ENCODE results near the gene PI4KA. TPM values are rescaled to one million over a fixed set of nuclear protein-coding genes. Genes with fewer than 3 reads are reported as not detected.

PI4KA gene
- total RNA-seq, 8 experiments from 2014 or later = 22.4 to 76.9 (median 36.2) TPM

- 70 to 100% (median 90%) methylated on average over 1 to 3 of the region's 3 CpGs; no CpG with 5 or more reads in 1 of the 10 experiments for WGBS, 10 experiments
- no peak for ATAC-seq (replicated peaks in 6 of 8)
Observed at GRCh38 chr22:20818471-20818870, 40.1 kb downstream of the PI4KA start.

GRCh38 chr22:20816559-20816958 is 42.1 kb downstream of the PI4KA start:
- in situ Hi-C loops (cut with MboI; ENCODE audit: low pct_unique_long_range_greater_than_20kb in 2 of 9, low sequenced_read_pairs in 9 of 9, unreplicated experiment in 9 of 9) = loop anchor here in 1 of 9 experiments (10.0 kb wide), 1 partner anchor 62 kb away; no protein-coding TSS in a partner anchor
- H3K27ac ChIP-seq = no peak overlapping the region

More at GRCh38 chr22:20818471-20818870, 40.1 kb downstream of the PI4KA start:
- no peak overlapping the region for H3K27ac ChIP-seq
- H3K4me3 ChIP-seq = no peak overlapping the region
- no peaks in the 10 kb centered on the region for H3K4me1 ChIP-seq (replicated peaks in 1 of 2)
- in situ Hi-C loops (cut with MboI; ENCODE audit: low pct_unique_long_range_greater_than_20kb in 2 of 9, low sequenced_read_pairs in 9 of 9, unreplicated experiment in 9 of 9) = loop anchor here in 1 of 9 experiments (10.0 kb wide), 1 partner anchor 64 kb away; no protein-coding TSS in a partner anchor

GRCh38 chr22:20815477-20816050 is 43.0 kb downstream of the PI4KA start:
- Histone ChIP-seq H3K27ac (no peak overlapping the region), H3K4me3 (no peak overlapping the region), H3K4me1 (replicated peaks in 1 of 2) (no peaks in the 10 kb centered on the region)
- in situ Hi-C loops (cut with MboI; ENCODE audit: low pct_unique_long_range_greater_than_20kb in 2 of 9, low sequenced_read_pairs in 9 of 9, unreplicated experiment in 9 of 9) = loop anchor here in 1 of 9 experiments (10.0 kb wide), 1 partner anchor 61 kb away; no protein-coding TSS in a partner anchor
- no peak for ATAC-seq (replicated peaks in 6 of 8)
- WGBS, 10 experiments = 82 to 100% (median 95%) methylated on average over 1 to 9 of the region's 9 CpGs

More at GRCh38 chr22:20816559-20816958, 42.1 kb downstream of the PI4KA start:
- no peaks in the 10 kb centered on the region for H3K4me1 ChIP-seq (replicated peaks in 1 of 2)
- 83 to 100% (median 97%) methylated on average over 1 to 4 of the region's 6 CpGs; no CpG with 5 or more reads in 5 of the 10 experiments for WGBS, 10 experiments
- no peak overlapping the region for H3K4me3 ChIP-seq
- no peak for ATAC-seq (replicated peaks in 6 of 8)

GRCh38 chr22:20814221-20814808 is 44.3 kb downstream of the PI4KA start:
- 87 to 97% (median 95%) methylated on average over 3 to 5 of the region's 5 CpGs for WGBS, 10 experiments
- no peak for ATAC-seq (replicated peaks in 6 of 8)
- in situ Hi-C loops (cut with MboI; ENCODE audit: low pct_unique_long_range_greater_than_20kb in 2 of 9, low sequenced_read_pairs in 9 of 9, unreplicated experiment in 9 of 9) = loop anchor here in 1 of 9 experiments (10.0 kb wide), 1 partner anchor 60 kb away; no protein-coding TSS in a partner anchor

GRCh38 chr22:20813056-20813455 is 45.6 kb downstream of the PI4KA start:
- Histone ChIP-seq H3K27ac (no peak overlapping the region), H3K4me3 (no peak overlapping the region), H3K4me1 (replicated peaks in 1 of 2) (no peaks in the 10 kb centered on the region)
- 83 to 100% (median 100%) methylated on average over 1 to 4 of the region's 4 CpGs for WGBS, 10 experiments
- in situ Hi-C loops (cut with MboI; ENCODE audit: low pct_unique_long_range_greater_than_20kb in 2 of 9, low sequenced_read_pairs in 9 of 9, unreplicated experiment in 9 of 9) = loop anchor here in 1 of 9 experiments (10.0 kb wide), 1 partner anchor 58 kb away; no protein-coding TSS in a partner anchor
- ATAC-seq (replicated peaks in 6 of 8) = no peak

More at GRCh38 chr22:20814221-20814808, 44.3 kb downstream of the PI4KA start:
- Histone ChIP-seq H3K4me1 (replicated peaks in 1 of 2) (no peaks in the 10 kb centered on the region), H3K4me3 (no peak overlapping the region), H3K27ac (no peak overlapping the region)

GRCh38 chr22:20811971-20812660 is 46.5 kb downstream of the PI4KA start:
- no peak overlapping the region for H3K4me3 ChIP-seq
- peak overlapping the region in 1 of 2 donors; percentile 44 for H3K27ac ChIP-seq
- no peak for ATAC-seq (replicated peaks in 6 of 8)
- in situ Hi-C loops (cut with MboI; ENCODE audit: low pct_unique_long_range_greater_than_20kb in 2 of 9, low sequenced_read_pairs in 9 of 9, unreplicated experiment in 9 of 9) = loop anchor here in 1 of 9 experiments (10.0 kb wide), 1 partner anchor 57 kb away; no protein-coding TSS in a partner anchor
- H3K4me1 ChIP-seq (replicated peaks in 1 of 2) = no peaks in the 10 kb centered on the region
- 82 to 100% (median 92%) methylated on average over 1 to 5 of the region's 5 CpGs; no CpG with 5 or more reads in 4 of the 10 experiments for WGBS, 10 experiments

GRCh38 chr22:20811171-20811570 is 47.4 kb downstream of the PI4KA start:
- no peak for ATAC-seq (replicated peaks in 6 of 8)
- H3K4me3 ChIP-seq = no peak overlapping the region
- in situ Hi-C loops (cut with MboI; ENCODE audit: low pct_unique_long_range_greater_than_20kb in 2 of 9, low sequenced_read_pairs in 9 of 9, unreplicated experiment in 9 of 9) = loop anchor here in 1 of 9 experiments (10.0 kb wide), 1 partner anchor 56 kb away; no protein-coding TSS in a partner anchor
- H3K27ac ChIP-seq = no peak overlapping the region
- no peaks in the 10 kb centered on the region for H3K4me1 ChIP-seq (replicated peaks in 1 of 2)
- 91 to 100% (median 100%) methylated on average over 1 of the region's 1 CpG; no CpG with 5 or more reads in 5 of the 10 experiments for WGBS, 10 experiments

- 55 to 100% (median 90%) methylated on average over 1 to 8 of the region's 9 CpGs; no CpG with 5 or more reads in 3 of the 10 experiments for WGBS, 10 experiments
- no peak for ATAC-seq (replicated peaks in 6 of 8)
Observed at GRCh38 chr22:20810645-20811044, 48.0 kb downstream of the PI4KA start.

GRCh38 chr22:20809538-20810185 is 48.9 kb downstream of the PI4KA start:
- in situ Hi-C loops (cut with MboI; ENCODE audit: low pct_unique_long_range_greater_than_20kb in 2 of 9, low sequenced_read_pairs in 9 of 9, unreplicated experiment in 9 of 9) = loop anchor here in 1 of 9 experiments (10.0 kb wide), 1 partner anchor 55 kb away; no protein-coding TSS in a partner anchor
- H3K27ac ChIP-seq = no peak overlapping the region
- H3K4me1 ChIP-seq (replicated peaks in 1 of 2) = no peaks in the 10 kb centered on the region
- H3K4me3 ChIP-seq = no peak overlapping the region
- 73 to 100% (median 89%) methylated on average over 2 to 5 of the region's 6 CpGs; no CpG with 5 or more reads in 3 of the 10 experiments for whole genome bisulfite sequencing, 10 experiments
- no peak for ATAC-seq (replicated peaks in 6 of 8)

More at GRCh38 chr22:20810645-20811044, 48.0 kb downstream of the PI4KA start:
- no peaks in the 10 kb centered on the region for H3K4me1 ChIP-seq (replicated peaks in 1 of 2)
- H3K4me3 ChIP-seq = no peak overlapping the region
- no peak overlapping the region for H3K27ac ChIP-seq
- in situ Hi-C loops (cut with MboI; ENCODE audit: low pct_unique_long_range_greater_than_20kb in 2 of 9, low sequenced_read_pairs in 9 of 9, unreplicated experiment in 9 of 9) = loop anchor here in 1 of 9 experiments (10.0 kb wide), 1 partner anchor 56 kb away; no protein-coding TSS in a partner anchor

GRCh38 chr22:20808844-20809243 is 49.8 kb downstream of the PI4KA start:
- WGBS, 10 experiments = 67 to 100% (median 89%) methylated on average over 1 to 4 of the region's 4 CpGs; no CpG with 5 or more reads in 3 of the 10 experiments
- Histone ChIP-seq H3K4me3 (no peak overlapping the region), H3K27ac (no peak overlapping the region), H3K4me1 (replicated peaks in 1 of 2) (no peaks in the 10 kb centered on the region)
- ATAC-seq (replicated peaks in 6 of 8) = no peak
- in situ Hi-C loops (cut with MboI; ENCODE audit: low pct_unique_long_range_greater_than_20kb in 2 of 9, low sequenced_read_pairs in 9 of 9, unreplicated experiment in 9 of 9) = no loop called here

GRCh38 chr22:20807315-20807752 is 51.3 kb downstream of the PI4KA start:
- Histone ChIP-seq H3K4me3 (no peak overlapping the region), H3K27ac (peak overlapping the region in 1 of 2 donors; percentile 21), H3K4me1 (replicated peaks in 1 of 2) (no peaks in the 10 kb centered on the region)
- in situ Hi-C loops (cut with MboI; ENCODE audit: low pct_unique_long_range_greater_than_20kb in 2 of 9, low sequenced_read_pairs in 9 of 9, unreplicated experiment in 9 of 9) = no loop called here
- peak in 6 of 8 experiments; percentile 30 to 98 (median 74) for ATAC-seq (replicated peaks in 6 of 8)
- 57 to 100% (median 88%) methylated on average over 1 to 3 of the region's 4 CpGs; no CpG with 5 or more reads in 6 of the 10 experiments for WGBS, 10 experiments

- 17 to 100% (median 75%) methylated on average over 1 to 2 of the region's 3 CpGs; no CpG with 5 or more reads in 2 of the 10 experiments for WGBS, 10 experiments
- in situ Hi-C loops (cut with MboI; ENCODE audit: low pct_unique_long_range_greater_than_20kb in 2 of 9, low sequenced_read_pairs in 9 of 9, unreplicated experiment in 9 of 9) = no loop called here
Observed at GRCh38 chr22:20805972-20806471, 52.6 kb downstream of the PI4KA start.

More at GRCh38 chr22:20805972-20806471, 52.6 kb downstream of the PI4KA start:
- Histone ChIP-seq H3K27ac (no peak overlapping the region), H3K4me3 (no peak overlapping the region), H3K4me1 (replicated peaks in 1 of 2) (no peaks in the 10 kb centered on the region)
- ATAC-seq (replicated peaks in 6 of 8) = no peak
